Ascending aorta (tissue), 2 donors: ENCODE measurements around the gene PCNX2. TPM values are rescaled to one million over a fixed set of nuclear protein-coding genes. Genes with fewer than 3 reads are reported as not detected.

ENCODE experiments used
- DNase-seq, 2 donors: peaks; one replicate each; pipeline ENCODE4 v3.0.0-alpha.2; 2019; ENCODE audit warnings: low spot score in 2 of 2
- H3K27ac ChIP-seq, 2 donors: fragments of 200-600 bp; sonication (generic); one replicate each; pipeline ENCODE4 v1.5.1; 2016 to 2017; ENCODE audit warnings: mild to moderate bottlenecking in 1 of 2
- H3K27me3 ChIP-seq: fragments of 200-600 bp; sonication (generic); one replicate; pipeline ENCODE4 v1.5.1; 2017
- H3K36me3 ChIP-seq, 2 donors: fragments of 200-600 bp; sonication (generic); one replicate each; pipeline ENCODE4 v1.5.1; 2016
- H3K4me1 ChIP-seq, 2 donors: fragments of 200-600 bp; sonication (generic); one replicate each; pipeline ENCODE4 v1.5.1; 2016 to 2017; ENCODE audit warnings: mild to moderate bottlenecking in 1 of 2
- H3K4me3 ChIP-seq, 2 donors: fragments of 200-600 bp; sonication (generic); one replicate each; pipeline ENCODE4 v1.5.1; 2016 to 2017; ENCODE audit warnings: mild to moderate bottlenecking in 1 of 2
- H3K9me3 ChIP-seq, 2 donors: fragments of 200-600 bp; sonication (generic); one replicate each; pipeline ENCODE4 v1.5.1; 2016
- intact Hi-C: fragments of 100-400 bp; cut with DNase I; formaldehyde crosslinking; loops from one replicate; pipeline ENCODE4 v1.15.1; 2023
- total RNA-seq: library from RNA; depleted of rRNA; stranded (reverse); fragments of >200 nt; gene quantifications from one replicate; pipeline ENCODE4 v1.1.0, GENCODE V29; 2016
- TF ChIP-seq, protein P1 (sequence below), 3 experiments: fragments of 200-600 bp in 2 of 3; fragments of 450-650 bp in 1 of 3; sonication (generic) in 2 of 3; IDR thresholded peaks; one replicate each; pipeline ENCODE4 v1.5.1; 2016 to 2019; ENCODE audit warnings: antibody characterized with exemption in 3 of 3, mild to moderate bottlenecking in 1 of 3, moderate library complexity in 1 of 3

Gene PCNX2
- total RNA-seq, 1 donor from 2014 or later = 13.6 TPM

DNA sequence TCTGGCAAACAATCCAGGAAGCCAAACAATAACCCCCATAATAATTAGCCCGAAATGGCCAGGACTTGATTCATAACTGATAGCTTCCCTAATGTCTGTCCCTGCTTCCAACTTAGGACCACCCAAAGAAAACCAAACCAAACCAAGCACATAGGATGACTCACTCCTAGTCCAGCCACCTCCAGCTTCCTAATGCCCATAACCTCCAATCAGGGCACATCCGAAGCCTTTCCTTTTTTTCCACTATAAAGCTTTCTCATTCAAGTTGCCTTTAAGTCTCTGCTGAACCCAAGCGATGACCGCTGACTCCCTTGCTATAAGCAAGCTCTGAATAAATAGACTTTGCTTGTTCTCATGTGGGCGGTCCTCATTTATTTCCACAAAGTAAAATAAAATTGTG lies 40.4 kb downstream of the PCNX2 start:
- TF ChIP-seq, protein P1, sequence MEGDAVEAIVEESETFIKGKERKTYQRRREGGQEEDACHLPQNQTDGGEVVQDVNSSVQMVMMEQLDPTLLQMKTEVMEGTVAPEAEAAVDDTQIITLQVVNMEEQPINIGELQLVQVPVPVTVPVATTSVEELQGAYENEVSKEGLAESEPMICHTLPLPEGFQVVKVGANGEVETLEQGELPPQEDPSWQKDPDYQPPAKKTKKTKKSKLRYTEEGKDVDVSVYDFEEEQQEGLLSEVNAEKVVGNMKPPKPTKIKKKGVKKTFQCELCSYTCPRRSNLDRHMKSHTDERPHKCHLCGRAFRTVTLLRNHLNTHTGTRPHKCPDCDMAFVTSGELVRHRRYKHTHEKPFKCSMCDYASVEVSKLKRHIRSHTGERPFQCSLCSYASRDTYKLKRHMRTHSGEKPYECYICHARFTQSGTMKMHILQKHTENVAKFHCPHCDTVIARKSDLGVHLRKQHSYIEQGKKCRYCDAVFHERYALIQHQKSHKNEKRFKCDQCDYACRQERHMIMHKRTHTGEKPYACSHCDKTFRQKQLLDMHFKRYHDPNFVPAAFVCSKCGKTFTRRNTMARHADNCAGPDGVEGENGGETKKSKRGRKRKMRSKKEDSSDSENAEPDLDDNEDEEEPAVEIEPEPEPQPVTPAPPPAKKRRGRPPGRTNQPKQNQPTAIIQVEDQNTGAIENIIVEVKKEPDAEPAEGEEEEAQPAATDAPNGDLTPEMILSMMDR (IDR thresholded peaks at IDR 0.05) = no peak
- no peak overlapping the region for H3K4me3 ChIP-seq
- H3K27me3 ChIP-seq = no peaks in the 10 kb centered on the region
- intact Hi-C loops = no loop called here
- no peak for DNase-seq
- H3K4me1 ChIP-seq = no peaks in the 10 kb centered on the region
- H3K27ac ChIP-seq = no peak overlapping the region
- no peaks in the 10 kb centered on the region for H3K9me3 ChIP-seq
- peaks cover 21% of the 10 kb centered on the region in 2 donors for H3K36me3 ChIP-seq

DNA sequence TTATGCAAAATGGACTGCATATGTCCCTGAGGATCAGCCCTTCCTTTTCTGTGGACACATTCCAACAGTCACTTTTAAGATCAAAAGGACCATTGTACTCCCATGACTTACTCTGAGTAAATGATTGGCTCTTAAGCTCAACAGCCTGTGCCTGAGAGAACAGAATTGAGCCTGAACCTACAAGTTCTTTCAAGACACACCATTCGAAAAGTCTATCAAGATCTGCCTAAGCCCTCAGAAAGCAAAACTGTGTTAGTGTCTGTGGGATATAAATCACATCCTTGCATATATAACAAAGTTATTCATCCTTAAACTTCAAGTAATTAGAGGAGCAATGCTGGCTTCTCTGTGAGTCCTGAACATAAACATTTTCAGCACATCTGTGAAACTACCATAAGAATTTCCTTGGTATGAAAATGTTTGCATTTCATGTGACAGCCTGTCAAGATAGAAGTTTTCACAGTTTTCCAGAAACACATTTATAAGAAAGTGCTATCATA lies 41.6 kb downstream of the PCNX2 start:
- H3K4me1 ChIP-seq = no peaks in the 10 kb centered on the region
- DNase-seq = no peak
- H3K36me3 ChIP-seq = peaks cover 18 to 27% of the 10 kb centered on the region in 2 donors
- intact Hi-C loops = no loop called here
- TF ChIP-seq, protein P1 (IDR thresholded peaks at IDR 0.05) = no peak
- no peak overlapping the region for H3K4me3 ChIP-seq
- H3K9me3 ChIP-seq = no peaks in the 10 kb centered on the region
- no peak overlapping the region for H3K27ac ChIP-seq
- no peaks in the 10 kb centered on the region for H3K27me3 ChIP-seq

DNA sequence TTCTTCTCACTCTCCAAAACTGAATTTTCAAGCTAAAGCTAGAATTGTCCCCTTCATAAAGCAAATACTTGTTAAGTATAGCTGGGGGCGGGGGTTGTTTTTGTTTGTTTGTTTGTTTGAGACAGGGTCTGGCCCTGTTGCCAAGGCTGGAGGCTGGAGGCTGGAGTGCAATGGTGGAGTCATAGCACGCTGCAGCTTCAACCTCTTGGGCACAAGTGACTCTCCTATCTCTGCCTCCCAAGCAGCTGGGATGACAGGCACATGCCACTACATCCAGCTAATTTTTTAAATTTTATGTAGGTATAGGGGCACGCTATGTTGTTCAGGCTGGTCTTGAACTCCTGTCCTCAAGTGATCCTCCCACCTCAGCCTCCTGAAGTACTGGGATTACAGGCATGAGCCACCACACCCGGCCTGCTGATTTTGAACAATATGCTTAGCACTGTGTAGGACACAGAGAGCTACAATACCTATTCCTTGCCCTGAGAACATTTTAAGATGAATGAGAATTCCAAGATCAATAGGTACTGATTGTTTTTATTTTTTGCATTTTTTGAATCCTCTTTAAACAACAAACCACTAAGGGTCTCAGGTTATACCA lies 42.2 kb downstream of the PCNX2 start:
- H3K4me3 ChIP-seq = no peak overlapping the region
- TF ChIP-seq, protein P1 (IDR thresholded peaks at IDR 0.05) = no peak
- no peaks in the 10 kb centered on the region for H3K4me1 ChIP-seq
- intact Hi-C loops = no loop called here
- no peaks in the 10 kb centered on the region for H3K9me3 ChIP-seq
- no peak for DNase-seq
- no peak overlapping the region for H3K27ac ChIP-seq
- no peaks in the 10 kb centered on the region for H3K27me3 ChIP-seq
- H3K36me3 ChIP-seq = peaks cover 13 to 21% of the 10 kb centered on the region in 2 donors

DNA sequence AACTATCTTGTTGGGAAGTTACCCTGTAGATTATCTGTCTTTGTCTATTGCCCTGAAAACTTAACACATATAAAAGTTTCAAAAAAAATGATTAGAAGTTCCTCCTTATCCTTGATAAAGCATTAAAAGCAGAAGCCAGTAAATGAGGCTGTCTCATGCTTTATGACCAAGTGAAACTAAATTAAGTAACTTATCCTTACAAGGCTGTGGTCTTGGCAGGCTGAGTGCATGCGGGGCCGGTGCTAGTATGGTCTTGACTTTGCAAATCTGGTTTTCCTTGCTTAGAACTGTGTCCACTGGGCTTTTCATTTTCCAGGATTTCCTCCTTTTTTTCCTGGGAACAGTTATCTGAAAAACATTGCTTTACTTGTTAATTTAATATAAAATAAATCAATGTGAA lies 43.1 kb downstream of the PCNX2 start:
- Histone ChIP-seq H3K9me3 (no peaks in the 10 kb centered on the region), H3K27me3 (no peaks in the 10 kb centered on the region), H3K36me3 (peaks cover 8 to 14% of the 10 kb centered on the region in 2 donors), H3K27ac (no peak overlapping the region), H3K4me3 (no peak overlapping the region), H3K4me1 (no peaks in the 10 kb centered on the region)
- TF ChIP-seq, protein P1 (IDR thresholded peaks at IDR 0.05) = no peak
- no peak for DNase-seq
- intact Hi-C loops = no loop called here

DNA sequence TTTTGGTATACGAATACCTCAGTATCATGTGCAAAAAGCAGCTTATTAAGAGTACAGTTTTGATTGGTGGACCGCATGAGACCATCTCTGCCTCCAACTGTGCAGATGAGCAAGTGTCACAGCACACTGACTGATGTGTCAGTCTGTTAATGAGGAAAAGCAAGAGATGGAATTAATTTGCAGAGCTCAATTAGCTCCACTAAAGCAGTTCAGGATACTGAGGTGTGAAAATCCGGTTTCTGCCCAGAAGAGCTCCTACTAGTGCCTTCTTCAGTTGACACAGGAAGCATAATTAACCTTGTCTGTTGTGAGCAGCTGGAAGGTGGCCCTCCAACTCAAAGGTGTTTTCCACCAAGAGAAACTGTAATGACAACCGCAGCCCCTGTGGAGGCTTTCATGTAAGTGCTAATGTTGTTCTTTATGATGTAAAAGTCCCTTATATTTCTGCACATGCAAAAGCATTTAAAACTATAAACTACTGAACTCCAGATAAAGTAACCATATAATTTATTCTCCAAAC lies 44.3 kb downstream of the PCNX2 start:
- no peaks in the 10 kb centered on the region for H3K27me3 ChIP-seq
- intact Hi-C loops = no loop called here
- H3K4me1 ChIP-seq = no peaks in the 10 kb centered on the region
- no peak overlapping the region for H3K4me3 ChIP-seq
- H3K36me3 ChIP-seq = peaks cover 8 to 14% of the 10 kb centered on the region in 2 donors
- no peak overlapping the region for H3K27ac ChIP-seq
- TF ChIP-seq, protein P1 (IDR thresholded peaks at IDR 0.05) = no peak
- H3K9me3 ChIP-seq = no peaks in the 10 kb centered on the region
- DNase-seq = no peak
